WI38 (cell line): ENCODE data around the gene ZNF609.
"Not testable (repeated sequence)": the region's sequence is repeated elsewhere in the genome, so short reads cannot be mapped to it uniquely, and the experiment has no call there.

Experiments
- H3K4me3 ChIP-seq: 2 replicates; pipeline ENCODE4 v1.5.1; 2011; ENCODE audit warnings: low read depth, mild to moderate bottlenecking, control low read depth, low read length
- TF ChIP-seq, protein P1 (sequence below): IDR thresholded peaks from 2 replicates; pipeline ENCODE4 v1.5.1; 2012; ENCODE audit warnings: low read depth, mild to moderate bottlenecking, control low read depth, low read length

Gene ZNF609

DNA sequence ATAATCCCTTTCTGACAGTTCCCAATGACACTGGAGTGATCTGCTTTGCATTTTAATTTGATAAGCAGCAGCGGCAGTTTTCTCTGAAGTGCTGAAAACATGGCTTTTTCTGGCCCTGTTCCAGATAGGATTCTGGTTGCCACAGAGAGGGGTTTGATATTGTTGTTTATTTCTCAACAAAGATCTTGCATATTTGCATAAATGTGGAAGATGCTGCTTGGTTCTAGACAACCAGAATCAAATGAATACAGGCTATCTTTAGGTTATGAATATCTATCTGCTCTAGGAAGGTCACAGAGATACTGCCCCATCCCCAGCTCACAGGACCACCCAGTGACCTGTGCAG lies 137.1 kb downstream of the ZNF609 start:
- no peak overlapping the region for H3K4me3 ChIP-seq
- TF ChIP-seq, protein P1, sequence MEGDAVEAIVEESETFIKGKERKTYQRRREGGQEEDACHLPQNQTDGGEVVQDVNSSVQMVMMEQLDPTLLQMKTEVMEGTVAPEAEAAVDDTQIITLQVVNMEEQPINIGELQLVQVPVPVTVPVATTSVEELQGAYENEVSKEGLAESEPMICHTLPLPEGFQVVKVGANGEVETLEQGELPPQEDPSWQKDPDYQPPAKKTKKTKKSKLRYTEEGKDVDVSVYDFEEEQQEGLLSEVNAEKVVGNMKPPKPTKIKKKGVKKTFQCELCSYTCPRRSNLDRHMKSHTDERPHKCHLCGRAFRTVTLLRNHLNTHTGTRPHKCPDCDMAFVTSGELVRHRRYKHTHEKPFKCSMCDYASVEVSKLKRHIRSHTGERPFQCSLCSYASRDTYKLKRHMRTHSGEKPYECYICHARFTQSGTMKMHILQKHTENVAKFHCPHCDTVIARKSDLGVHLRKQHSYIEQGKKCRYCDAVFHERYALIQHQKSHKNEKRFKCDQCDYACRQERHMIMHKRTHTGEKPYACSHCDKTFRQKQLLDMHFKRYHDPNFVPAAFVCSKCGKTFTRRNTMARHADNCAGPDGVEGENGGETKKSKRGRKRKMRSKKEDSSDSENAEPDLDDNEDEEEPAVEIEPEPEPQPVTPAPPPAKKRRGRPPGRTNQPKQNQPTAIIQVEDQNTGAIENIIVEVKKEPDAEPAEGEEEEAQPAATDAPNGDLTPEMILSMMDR = no peak

DNA sequence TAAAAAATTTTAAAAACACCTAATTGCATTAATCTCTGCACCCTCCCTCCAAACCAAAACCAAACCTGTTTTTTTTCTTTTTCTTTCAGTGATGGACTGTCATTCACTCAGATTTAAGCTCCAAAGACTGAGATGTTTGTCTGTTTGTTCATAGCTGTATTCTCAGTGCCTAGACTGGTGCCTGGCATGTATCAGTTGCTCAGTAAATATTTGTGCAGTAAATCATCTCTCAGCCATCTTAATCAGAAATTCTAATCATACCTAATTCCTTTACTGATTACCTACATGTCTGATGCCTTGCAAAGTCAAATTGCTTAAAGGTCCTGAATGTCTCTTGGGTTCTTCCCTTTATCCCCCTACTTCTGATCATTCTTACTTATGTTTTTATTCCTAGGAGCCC lies 138.8 kb downstream of the ZNF609 start:
- no peak overlapping the region for H3K4me3 ChIP-seq

DNA sequence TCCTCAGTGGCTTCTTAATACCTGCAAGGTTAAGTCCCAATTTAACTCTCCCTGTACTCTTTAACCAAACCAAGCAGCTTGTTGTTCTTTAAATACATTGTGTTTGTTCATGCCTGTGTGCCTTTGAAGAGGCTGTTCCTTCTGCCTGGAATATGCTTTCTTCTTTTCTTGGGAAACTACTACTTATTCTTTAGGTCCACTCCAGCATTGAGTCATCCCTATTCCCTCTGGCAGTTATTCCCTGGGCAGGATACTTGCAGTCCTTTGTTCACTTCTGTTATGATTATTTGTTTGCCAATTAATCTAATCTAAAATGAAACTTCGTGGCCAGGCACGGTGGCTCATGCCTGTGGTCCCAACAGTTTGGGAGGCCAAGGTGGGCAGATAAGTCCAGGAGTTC lies 139.3 kb downstream of the ZNF609 start:
- H3K4me3 ChIP-seq = no peak overlapping the region
- TF ChIP-seq, protein P1 = no peak

More for the DNA sequence above, 138.8 kb downstream of the ZNF609 start:
- TF ChIP-seq, protein P1 = no peak

DNA sequence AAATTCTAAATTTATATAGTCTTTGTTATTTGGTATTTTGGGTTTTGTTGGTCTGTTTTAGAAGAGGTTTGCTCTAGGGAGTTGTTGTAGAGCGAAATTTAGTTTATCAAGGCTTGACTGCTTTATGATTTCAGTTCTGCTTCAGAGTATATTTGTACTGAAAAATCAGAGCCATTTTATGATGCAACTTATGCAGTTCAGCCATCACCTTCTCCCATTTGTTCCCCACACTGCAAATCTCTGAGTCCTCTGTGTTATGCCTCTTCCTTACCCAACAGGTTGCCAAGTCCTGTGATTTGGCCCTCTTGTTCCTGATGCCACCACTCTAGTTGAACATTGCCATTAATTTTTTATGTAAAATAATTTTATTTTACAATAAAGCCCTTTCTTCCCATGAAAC lies 140.4 kb downstream of the ZNF609 start:
- TF ChIP-seq, protein P1 = no peak

DNA sequence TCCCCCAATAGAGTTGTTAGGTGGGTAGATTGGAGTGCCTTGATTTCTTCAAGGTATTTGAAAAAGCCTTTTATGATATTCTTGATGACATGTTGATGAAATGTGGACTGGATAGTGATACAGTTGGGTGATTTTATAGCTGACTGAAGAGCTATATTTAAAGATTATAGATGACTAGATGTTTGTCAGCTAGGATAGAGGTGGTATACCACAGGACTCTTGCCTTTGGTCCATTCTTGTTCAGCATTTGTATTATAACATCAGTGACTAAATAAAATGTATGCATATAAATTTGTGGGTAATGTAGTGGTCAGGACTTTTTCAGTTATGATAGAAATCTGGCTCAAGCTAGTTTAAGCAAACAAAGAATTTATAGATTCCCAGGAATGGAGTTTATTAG lies 143.9 kb downstream of the ZNF609 start:
- TF ChIP-seq, protein P1 = no peak
- no peak overlapping the region for H3K4me3 ChIP-seq

More for the DNA sequence above, 140.4 kb downstream of the ZNF609 start:
- H3K4me3 ChIP-seq = no peak overlapping the region

DNA sequence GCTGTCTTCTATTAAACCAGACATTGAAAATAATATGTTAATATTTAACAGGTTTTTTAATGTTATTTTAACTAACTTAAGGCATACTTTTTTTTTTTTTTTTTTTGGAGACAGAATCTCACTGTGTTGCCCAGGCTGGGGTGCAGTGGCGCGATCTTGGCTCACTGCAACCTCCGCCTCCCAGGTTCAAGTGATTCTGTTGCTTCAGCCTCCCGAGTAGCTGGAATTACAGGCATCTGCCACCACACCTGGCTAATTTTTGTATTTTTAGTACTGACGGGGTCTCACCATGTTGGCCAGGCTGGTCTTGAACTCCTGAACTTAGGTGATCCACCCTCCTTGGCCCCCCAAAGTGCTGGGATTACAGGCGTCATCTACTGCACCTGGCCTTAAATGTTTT lies 147.0 kb downstream of the ZNF609 start:
- H3K4me3 ChIP-seq = not testable (repeated sequence)

DNA sequence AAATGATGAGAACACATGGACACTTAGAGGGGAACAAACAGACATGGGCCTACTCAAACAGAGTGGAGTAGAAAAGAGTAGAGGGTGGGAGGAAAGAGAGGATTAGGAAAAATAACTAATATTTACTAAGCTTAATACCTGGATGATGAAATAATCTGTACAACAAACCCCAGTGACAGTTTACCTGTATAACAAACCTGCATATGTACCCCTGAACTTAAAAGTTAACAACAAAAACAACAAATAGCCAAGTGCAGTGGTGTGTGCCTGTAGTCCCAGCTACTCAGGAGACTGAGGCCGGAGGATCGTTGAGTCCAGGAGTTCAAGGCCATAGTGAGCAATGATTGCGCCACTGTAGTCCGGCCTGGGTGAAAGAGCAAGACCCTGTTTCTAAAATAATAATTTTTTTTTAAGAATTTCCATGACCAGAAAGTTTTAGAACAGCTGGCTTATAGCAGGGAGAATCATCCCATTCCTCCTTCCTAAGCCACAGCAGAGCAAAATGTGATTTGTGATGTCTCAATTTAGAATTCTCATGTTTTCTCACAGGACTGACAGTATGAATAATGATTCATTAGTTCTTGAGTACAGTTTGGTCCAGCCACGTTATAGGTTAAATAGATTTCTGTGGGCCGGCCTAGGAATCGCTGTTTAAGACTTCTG lies 150.0 kb downstream of the ZNF609 start:
- TF ChIP-seq, protein P1 = no peak
- H3K4me3 ChIP-seq = no peak overlapping the region

DNA sequence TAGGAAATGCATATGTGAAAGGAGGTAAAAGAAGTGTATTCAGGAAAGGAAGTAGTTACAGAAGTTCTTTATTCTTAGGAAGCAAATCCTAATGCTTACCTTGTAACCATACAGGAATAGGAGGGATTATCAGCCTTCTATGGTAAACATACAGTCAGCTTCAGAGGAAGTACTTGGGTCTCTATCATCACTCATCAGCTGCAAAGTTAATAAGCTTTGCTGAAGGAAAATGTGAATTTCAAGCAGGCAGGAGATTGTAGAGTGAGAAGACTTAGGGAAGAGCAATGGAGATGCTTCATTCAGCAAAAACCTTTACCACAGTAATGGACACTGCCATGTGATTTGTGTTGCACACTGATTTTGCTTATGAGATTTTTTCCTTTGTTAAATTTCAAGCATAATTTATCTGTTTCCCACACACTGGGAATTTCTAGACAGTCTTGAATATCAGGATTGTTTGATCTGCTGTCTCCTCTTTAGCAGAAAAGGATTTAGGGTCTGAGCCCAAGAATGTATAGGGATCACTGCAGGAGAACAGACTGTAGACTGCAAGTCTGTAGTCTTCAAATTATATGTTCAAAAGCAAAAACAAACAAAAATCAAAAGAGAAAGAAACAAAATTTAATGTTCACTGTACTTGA lies 150.8 kb downstream of the ZNF609 start:
- TF ChIP-seq, protein P1 = no peak
- no peak overlapping the region for H3K4me3 ChIP-seq
